IPS-NIHi7 (cell line): ENCODE results near the gene ACLY.
A peak's percentile ranks its signal among the peaks of the same experiment; 100 is the strongest.
"Not testable (repeated sequence)": the region's sequence is repeated elsewhere in the genome, so short reads cannot be mapped to it uniquely, and the experiment has no call there.

ENCODE experiments used
- DNase-seq: peaks from one replicate; pipeline ENCODE4 v3.0.0; 2012; ENCODE audit warnings: mixed read lengths; ENCODE audit errors: extremely low spot score

ACLY gene

DNA sequence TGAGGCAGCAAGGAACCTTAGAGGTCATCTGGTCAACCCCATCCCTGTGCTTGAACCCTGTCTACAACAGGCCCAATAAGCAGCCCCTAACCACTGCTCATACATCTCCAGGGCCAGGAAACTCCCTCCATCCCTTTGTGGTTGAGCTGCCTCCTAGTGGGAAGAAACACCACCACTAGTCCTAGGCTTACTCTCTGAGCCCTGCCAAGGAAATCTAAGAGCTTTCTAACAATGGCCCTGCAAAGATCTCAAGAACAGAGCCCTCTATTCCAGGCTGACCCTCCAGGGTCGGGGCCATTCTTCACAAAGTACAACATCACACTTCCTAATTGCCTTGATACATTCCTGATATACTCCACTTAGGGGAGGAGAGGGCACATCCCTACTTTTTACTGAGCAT, 5.8 kb downstream of the ACLY start:
- DNase-seq = no peak

DNA sequence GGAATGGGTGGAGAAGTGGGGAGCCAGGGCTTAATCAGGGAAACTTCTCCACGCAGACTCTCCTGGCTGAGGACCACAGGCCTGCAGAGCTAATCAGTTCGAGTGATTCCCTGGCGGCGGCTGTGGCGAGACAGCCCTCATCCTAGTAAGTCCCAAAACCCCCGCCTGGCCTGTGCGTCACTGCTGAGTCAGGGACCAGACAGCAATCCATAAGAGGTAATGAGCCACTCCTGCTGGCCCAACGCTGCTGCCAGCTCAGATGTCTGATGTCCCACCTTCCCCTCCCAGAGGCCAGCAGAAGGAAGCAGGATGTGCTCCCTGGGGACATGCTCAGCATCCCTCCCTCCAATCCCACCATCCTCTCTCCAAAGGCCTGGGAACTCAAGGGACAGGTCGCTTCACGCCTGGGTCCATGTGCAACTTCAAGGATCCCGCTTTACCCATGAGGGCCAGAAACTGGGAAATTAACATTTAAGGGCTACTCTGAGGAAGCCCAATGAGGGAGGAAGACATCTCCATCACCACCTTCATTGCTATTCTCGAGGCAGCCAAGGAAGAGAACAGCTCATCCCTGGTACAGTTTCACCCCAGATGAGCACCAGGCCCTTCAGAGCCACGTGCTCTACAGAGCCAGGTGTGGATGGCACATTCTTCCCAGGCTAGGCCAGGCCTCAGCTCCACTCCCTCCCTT, 7.9 kb downstream of the ACLY start:
- no peak for DNase-seq

DNA sequence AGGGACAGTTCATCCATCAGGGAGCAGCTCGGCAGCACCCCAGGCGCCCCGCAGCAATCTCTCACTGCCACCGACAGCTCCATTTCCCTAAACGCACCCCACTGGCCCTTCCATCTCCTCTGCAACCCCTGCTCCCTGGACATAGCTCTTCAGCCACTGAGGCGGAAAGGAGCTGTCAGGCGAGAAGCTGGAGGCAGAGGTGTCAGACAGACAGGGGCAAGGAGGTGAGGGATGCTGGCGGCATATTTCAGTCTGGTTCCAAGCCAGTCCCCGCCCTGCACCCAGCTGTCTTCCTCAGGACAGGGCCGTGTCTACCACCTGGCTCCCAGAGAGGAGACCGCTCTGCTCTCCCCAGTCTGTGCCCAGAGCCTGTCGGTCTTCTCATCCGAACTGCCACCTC, 9.7 kb downstream of the ACLY start:
- DNase-seq = no peak

DNA sequence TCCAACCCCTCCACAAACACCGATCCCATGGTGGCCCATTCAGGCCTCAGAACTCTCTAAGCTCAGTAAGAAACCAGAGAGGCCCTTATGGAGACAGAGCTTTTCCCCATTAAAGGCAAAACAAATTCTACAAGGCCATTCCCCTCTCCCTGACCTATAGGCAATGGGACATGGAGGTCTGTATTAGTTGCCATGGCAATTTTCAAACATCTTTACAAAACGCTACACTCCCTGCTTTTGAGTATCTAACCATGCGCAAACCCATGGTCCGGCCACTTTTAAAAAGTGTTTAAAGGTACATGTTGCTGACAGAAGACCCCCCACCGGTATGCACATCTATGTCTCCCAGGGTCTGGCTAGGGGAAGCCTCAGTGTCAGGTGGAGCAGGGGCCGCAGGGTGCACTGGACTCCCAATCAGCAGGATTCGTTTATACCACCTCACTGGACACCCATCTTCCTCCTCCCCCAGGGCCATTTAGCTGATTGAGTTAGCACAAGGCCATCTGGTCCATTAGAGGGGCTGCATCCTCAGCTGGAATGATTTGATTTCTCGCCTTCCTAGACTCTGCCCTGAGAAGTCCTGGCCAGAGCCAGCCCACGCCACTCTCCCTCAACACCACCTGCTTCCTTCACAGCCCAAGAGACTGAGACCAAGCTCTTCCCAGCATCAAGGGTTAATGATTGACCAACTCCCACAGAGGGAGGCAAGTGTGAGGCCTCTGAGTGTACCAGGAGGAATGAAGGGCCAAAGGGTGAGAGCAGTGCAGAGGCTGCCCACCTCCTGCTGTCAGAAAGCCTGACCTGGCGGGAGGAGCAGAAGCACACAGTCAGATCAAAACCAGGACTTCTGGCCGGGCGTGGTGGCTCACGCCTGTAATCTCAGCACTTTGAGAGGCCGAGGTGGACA, 10.9 kb downstream of the ACLY start:
- no peak for DNase-seq

- no peak for DNase-seq
Observed at GRCh38 chr17:41907185-41907556, 11.6 kb downstream of the ACLY start.

GRCh38 chr17:41906465-41907184, 12.1 kb downstream of the ACLY start:
- DNase-seq = no peak

DNA sequence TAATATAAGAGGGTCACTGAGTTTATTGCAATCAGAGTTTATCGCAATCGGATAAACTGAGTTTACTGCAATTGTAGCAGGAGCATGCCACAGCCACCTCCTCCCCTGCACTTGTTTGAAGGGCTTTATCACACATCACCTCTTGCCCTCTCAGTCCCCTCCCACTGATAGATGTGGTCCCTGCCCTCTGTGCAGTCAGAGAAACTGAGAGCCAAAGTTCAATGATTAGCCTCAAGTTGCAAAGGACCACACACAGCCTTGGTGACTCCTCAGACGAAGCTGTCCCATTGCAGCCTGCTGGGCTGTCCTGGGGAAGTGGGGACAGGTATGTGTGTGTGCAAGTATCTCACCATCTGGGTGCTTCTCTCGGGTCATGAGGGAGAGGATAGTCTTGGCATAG, 13.6 kb downstream of the ACLY start:
- no peak for DNase-seq

DNA sequence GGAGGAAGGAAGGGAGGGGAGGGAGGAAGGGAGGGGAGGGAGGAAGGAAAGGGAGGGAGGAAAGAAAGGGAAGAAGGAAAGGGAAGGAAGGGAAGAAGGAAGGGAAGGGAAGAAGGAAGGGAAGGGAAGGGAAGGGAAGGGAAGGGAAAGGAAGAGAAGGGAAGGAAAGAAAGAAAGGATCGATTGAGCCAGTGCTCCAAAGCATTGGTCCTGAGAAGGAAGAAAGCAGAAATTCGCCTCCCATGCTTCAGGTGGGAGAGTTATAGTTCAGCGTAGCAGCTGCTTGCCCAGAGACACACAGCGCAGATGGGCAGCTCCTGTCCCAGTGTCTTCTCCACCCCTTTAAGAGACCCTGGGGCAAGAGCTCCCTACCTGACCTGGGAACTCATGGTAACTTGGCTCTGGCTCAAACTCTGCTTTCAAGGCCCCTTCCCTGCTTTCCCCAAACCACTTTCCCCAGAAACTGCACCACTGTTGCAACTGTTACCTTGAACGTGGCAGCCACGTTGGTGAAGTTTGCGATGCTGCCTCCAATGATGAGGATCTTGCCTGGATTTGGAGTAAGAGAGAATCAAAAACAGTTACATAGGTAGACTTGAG, 14.4 kb downstream of the ACLY start:
- no peak for DNase-seq

DNA sequence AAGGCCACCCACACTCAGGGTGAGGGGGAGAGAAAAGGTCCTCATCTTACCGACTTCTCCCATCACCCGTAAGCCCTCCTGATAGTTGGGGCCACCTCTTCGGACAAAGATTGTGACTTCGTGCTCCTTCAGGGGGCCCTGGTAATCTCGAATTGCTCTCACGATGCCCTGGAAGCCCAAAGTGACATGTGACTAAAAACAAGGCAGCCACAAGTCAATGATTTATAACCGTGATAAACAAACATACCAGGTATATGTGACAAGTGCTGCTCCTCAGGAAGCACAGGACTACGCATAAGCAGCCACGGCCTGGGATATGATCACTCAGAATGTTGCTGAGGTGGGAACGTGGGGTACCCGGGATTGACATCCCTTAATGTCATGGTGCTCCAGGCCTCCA, 17.1 kb downstream of the ACLY start:
- no peak for DNase-seq

GRCh38 chr17:41896726-41897125, 22.0 kb downstream of the ACLY start:
- no peak for DNase-seq

- DNase-seq = no peak
Observed at GRCh38 chr17:41895617-41896016, 23.1 kb downstream of the ACLY start.

- DNase-seq = no peak
Observed at GRCh38 chr17:41894791-41895331, 23.9 kb downstream of the ACLY start.

DNA sequence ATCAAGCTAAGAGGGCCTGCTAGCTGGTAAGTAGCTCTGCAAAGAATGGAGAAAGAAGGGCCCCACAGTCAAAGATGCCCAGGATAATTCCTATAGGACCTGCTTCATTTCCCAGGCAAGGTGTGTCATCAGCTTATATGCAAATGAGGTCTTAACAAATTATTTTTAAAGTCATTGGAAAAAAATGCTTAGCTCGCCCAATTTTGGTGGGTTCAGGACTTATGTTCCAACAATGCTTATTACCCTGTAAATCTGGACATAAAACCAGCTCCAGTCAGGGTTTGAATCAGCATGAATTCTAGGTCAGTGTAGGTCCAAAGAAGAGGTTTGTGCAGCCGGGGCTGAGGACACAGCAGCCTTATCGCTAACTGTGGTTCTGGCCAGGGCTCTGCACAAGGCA, 25.4 kb downstream of the ACLY start:
- no peak for DNase-seq

DNA sequence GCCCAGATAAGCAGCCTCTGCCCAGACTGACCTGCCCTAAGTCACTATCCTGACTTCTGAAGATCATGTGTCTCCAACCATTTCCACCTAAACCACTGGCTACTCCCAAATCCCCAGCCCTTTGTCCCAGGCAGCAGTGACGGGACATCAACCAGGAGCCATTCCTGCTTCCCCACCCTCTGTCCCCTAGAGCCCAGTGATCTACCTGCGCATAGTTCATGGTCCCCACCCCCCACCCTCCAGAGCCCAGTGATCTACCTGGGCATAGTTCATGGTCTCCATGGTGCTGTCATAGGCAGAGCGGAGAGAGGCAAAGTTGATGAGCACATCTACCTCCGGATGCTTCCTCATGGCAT, 26.8 kb downstream of the ACLY start:
- DNase-seq = no peak

GRCh38 chr17:41891135-41892020, 27.4 kb downstream of the ACLY start:
- no peak for DNase-seq

- no peak for DNase-seq
Observed at GRCh38 chr17:41888332-41888965, 30.3 kb downstream of the ACLY start.

DNA sequence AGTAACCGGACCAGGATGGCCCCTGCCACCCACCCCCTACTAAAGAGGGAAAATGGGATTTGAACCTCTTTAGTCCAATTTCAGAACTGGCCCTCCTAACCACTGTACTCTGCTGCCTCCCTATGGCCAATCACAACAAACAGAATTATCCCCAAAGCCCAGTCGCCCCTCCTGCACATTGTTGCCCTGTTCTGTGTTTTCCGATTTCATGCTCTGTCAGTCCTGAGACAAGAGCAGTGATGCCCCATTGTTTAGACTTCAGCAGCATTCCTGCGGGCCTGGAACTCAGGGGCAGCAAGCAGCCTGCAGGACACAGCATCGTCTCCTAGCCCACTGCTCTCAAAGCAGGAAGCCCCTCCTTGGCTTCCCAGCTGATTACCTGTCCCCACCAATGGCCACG, 33.0 kb downstream of the ACLY start:
- peak; percentile 53 for DNase-seq

- DNase-seq = no peak
Observed at GRCh38 chr17:41882756-41883155, 36.0 kb downstream of the ACLY start.

DNA sequence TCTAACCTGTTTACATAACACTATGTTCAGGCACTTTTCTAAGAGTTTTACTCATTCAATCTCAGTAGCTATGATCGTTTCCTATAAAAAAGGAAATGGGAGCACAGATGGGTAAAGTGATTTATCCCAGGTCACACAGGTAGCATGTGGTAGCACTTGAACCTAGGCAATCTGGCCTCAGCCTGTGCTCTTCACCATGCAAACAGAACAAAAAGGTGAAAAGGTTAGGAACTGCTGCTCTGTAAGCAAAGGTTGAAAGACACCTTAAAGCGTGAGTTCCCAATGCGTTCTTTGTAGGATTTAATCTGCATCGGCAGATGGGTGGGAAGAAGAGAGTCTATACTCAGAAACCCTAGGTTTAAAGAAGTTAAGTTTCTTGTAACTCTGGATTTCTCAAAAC, 38.6 kb downstream of the ACLY start:
- DNase-seq = no peak

DNA sequence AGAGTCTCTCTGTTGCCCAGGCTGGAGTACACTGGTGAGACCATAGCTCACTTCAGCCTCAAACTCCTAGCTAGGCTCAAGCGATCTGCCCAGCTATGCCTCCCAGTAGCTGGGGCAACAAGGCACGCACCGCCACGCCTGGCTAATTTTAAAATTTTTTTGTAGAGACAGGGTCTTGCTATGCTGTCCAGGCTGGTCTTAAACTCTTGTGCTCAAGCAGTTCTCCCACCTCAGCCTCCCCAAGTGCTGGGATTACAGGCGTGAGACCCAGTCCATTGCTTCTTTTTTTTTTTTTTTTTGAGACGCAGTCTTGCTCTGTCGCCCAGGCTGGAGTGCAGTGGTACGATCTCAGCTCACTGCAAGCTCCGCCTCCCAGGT, 44.5 kb downstream of the ACLY start:
- not testable (repeated sequence) for DNase-seq
